Panc1 (cell line): ENCODE measurements around the gene LPCAT4.

Experiments
- CTCF ChIP-seq: fragments of 450-650 bp; IDR thresholded peaks from 2 replicates; pipeline ENCODE4 v1.5.1; 2017; ENCODE audit warnings: mild to moderate bottlenecking
- POLR2AphosphoS5 ChIP-seq: IDR thresholded peaks from 2 replicates; pipeline ENCODE4 v1.6.1; 2012; ENCODE audit warnings: mild to moderate bottlenecking, low read depth, low read length, moderate library complexity
- REST ChIP-seq, 2 experiments: IDR thresholded peaks; 2 replicates each; pipeline ENCODE4 v1.6.1; 2011 to 2012; ENCODE audit warnings: low read depth in 2 of 2, control low read depth in 1 of 2, low read length in 1 of 2, mild to moderate bottlenecking in 1 of 2, moderate library complexity in 1 of 2; ENCODE audit not compliant: insufficient read depth in 1 of 2
- SIN3A ChIP-seq: IDR thresholded peaks from 2 replicates; pipeline ENCODE4 v1.6.1; 2012; ENCODE audit warnings: low read depth, mild to moderate bottlenecking, low read length, moderate library complexity, borderline replicate concordance; ENCODE audit not compliant: insufficient read depth
- TCF7L2 ChIP-seq: IDR thresholded peaks from 2 replicates; pipeline ENCODE4 v1.6.1; 2011; ENCODE audit warnings: mild to moderate bottlenecking, low read depth, low read length, inconsistent platforms

GRCh38 chr15:34311563-34311962 is 55.4 kb downstream of the LPCAT4 start:
- TF ChIP-seq CTCF (no peak), SIN3A (no peak), TCF7L2 (no peak), POLR2AphosphoS5 (no peak), REST (IDR thresholded peaks at IDR 0.05; ENCODE audit: insufficient read depth in 1 of 2, low read depth in 2 of 2, low read length in 1 of 2) (no peak)
